GM21367 (cell line): ENCODE measurements around the gene COL24A1.
A peak's percentile ranks its signal among the peaks of the same experiment; 100 is the strongest.
"Not testable (repeated sequence)": the region's sequence is repeated elsewhere in the genome, so short reads cannot be mapped to it uniquely, and the experiment has no call there.

ENCODE experiments used
- ATAC-seq: cut with Tn5 transposase; IDR thresholded peaks from one replicate; pipeline ENCODE4 v1.9.1; 2021; ENCODE audit not compliant: unreplicated experiment

COL24A1 gene

DNA sequence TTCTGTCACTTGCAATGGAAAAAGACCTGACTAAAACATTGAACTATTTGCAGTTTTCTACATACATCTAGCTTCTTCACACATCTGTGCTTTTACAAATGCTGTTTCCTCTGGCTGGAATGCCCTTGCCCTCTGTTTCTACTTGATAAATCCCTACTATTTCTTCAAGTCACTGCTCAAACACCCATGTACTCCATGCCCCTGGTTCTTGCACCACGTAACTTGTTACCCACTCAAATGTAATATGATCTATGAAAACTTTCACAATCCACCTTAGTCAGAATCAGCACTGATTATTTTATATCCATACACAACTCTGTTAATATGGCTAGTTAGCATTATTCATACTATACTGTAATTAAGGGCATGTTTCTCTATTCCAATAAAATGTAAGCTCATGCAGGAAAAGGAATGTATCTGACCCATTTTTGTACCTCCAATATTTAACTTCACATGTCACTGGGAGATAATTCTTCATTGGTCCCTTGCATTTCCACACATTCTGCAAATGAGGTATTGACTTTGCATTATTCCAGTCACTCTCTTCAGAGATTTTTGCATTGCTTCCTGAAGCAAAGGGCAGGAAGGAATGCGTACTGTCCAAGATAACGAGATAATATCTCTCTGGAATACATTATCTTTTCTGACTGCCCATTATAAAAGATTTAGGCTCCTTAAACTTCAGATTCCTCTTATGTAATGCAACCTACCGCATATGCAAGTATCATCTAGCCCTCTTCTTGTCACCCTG is 158.3 kb downstream of the COL24A1 start:
- no peak for ATAC-seq

DNA sequence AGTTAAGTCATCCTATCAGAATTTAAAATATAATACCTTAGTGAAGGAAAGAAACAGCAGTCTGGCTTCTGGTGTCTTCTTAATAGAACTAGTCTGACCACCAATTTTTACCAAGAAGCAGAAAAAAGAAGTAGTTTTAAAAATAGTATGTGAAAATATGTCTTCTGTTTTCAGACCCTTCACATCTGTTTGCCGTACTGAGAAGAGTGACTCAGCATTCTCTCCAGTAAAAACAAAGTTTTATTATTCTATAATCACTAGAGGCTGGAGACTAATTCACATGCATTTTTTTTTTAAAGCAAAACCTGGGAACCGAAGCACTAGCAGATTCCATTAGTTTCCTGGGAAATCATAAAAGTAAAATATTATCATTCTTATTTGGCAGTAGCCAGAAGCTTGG is 163.8 kb downstream of the COL24A1 start:
- ATAC-seq, result peak; percentile 34

DNA sequence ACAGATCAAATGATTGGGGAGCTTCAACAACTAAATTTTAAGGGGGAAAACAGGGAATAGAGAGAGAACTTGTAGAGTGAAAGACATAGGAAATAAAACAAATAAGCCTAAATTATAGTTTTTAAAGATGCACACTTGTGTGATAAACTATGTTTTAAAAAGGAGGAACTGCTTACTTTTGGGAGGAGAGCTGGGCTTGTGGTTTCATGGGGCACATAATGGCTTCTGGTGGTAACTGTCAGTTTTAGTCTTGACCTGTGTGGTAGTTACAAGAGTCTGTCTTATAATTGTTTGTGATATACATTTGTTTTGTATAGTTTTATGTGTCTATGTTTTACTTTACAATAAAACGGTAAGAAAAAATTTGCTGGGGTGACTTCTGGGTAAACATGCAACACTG is 165.3 kb downstream of the COL24A1 start:
- ATAC-seq, result peak; percentile 48

DNA sequence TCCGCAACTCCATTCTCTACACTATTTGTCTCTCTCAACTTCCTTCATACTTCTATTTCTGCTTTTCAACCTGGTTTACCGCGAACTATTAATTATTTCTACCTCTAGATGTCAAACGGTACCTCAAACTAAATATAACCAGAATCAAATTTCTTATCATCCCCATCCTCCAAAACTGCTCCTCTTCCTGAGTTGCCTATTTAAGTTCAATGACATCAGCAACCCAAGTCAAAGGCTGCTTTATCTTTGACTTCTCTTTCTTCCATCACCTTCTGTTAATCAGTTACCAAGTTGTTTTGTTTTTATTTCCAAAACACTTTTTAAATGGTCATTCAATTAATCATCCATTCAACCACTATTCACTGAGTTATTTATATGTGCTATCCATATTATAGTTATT is 171.9 kb downstream of the COL24A1 start:
- ATAC-seq, result no peak

DNA sequence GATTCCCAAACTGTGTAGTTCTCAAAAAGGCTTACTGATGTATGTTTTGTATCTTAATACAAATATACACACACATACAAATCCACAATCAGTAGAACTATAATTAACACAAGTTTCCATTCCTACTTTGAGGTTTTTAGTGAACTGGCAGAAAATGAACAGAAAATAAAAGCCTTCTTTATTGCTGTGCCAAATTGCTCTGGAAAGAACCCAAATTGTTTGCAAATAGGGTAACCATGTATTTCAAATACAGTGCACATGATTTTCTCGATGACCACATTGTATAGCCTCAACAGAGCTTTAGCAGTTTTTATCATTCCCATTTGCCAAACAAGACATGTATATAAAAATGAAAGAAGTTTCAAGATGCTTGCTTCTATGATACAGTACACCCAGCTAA is 173.3 kb downstream of the COL24A1 start:
- no peak for ATAC-seq

DNA sequence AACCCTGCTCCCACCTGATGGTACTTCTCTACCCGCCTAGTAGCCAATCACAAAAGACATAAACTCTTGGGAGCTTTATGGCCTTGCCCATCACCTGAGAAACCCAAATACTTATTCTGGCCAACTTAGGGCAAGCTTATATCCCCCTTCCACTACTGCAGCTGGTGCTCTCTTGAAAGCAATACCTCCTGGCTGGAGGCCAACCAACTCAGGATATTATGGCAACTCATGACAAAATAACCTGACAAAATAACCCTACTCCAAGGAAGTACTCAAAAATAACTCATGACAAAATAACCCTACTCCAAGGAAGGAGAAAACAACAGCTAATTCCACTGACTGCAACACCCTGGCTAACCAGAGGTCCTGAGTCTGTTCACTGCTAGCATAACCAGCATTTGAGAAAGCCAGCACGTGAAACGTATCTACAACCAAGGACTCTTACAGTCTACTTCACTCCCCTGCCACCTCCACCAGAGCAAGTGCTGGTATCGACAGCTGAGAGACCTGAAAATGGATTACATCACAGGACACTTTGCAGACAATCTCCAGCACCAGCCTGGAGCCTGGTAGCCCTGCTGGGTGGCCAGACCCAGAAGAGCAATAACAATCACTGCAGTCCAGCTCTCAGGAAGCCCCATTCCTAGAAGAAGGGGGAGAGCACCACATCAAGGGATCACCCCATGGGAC is 179.9 kb downstream of the COL24A1 start:
- no peak for ATAC-seq

DNA sequence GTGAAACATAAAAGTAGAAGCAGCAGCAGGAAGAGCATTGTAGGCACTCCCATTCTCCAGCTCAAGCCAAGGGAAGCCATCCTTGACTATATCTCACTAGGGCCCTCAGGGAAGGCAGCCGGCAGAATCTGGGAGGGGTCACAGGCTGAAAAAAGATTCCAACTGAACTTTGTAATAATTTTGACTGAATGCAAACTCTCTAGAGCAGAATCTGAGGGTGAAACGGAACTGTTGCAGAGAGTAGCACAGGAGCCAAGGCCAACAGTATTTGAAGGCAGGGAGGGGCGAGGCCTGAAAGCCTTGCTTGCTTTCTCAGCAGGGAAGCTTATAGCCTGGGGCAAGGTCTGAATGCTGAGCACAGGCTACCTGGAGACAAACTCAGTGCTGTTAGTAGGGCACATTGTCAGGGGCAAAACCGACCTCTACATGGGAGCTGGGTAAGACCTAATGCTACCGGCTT is 180.6 kb downstream of the COL24A1 start:
- no peak for ATAC-seq

DNA sequence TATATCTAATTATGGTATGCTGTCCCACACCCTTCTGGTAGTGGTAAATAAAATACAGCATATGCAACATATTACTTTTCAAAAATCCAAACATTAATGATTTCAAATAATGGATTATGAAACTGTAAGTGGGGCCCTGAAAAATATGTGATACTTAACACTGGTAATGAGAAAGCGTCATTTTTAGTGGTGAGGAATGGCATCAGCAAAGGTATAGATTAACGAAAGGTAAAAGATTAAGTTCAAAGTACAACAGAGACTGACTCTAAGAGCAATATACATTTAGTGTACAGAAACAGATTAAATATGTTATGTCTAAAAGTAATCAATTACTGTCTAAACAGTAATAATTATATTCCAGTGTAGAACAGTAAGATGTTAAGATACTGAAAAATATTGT is 194.1 kb downstream of the COL24A1 start:
- ATAC-seq, result no peak

DNA sequence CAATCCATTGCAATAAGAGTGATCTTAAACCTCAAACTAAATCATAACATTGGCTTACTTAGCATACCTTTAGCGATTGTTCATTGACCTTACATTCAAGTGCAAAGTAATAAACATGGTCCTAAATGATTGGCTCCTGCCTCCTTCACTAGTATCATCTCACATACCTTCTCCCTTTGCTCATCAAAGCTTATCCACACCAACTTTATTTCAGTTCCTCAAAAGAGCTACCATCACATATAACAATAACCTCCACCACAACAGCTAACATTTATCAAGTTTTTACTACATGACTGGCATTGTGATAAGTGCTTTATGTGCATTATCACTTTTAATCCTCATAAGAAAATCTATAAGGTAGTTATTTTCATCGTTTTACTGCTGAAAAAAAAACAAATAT is 198.8 kb downstream of the COL24A1 start:
- ATAC-seq, result no peak

DNA sequence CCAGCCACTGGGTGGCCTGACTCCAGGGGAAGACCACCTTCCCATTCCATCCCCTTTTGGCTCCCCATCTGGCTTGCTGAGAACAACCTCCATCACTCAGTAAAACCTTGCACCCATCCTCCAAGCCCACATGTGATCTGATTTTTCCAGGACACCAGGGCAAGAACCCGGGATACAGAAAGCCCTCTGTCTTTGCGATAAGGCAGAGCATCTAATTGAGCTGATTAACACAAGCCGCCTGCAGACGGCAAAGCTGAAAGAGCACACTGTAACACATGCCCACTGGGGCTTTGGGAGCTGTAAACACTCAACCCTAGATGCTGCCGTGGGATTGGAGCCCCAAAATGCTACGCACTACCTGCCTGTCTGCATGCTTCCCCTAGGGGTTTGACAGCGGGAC is 201.4 kb downstream of the COL24A1 start:
- not testable (repeated sequence) for ATAC-seq

DNA sequence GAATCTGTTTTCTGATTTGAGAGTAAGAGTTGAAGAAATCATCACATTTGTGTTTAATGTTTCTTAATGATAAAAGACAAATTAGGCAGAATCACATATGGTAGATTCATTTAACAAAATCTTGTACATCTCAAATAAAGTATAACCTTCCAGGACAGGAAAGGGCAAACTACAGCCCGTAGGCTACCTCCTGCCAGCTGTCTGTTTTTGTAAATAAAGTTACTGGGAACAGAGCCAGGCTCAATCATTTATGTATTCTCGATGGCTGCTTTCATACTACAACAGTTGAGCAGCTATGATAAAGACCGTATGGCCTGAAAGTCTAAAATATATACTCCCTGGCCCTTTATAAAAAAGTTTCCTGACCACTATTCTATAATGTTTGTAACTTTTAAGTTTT is 204.1 kb downstream of the COL24A1 start:
- ATAC-seq, result no peak

DNA sequence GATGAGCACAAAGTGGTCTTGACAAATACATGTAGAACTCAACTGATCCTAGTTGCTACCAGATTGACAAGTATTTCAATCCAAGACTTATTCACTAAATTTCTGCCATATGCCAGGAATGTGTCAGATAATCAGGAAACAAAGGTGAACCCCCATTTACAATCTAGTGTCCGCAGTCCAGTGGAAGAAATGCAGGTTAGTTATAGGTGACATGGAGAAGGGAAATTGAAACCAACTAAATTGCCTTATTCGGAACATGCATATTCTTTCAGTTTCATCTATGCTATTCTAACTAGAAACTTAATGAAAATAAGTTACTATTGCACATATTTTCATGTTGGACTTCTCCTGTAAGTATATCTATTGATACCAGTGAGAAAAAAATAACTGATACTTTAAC is 209.4 kb downstream of the COL24A1 start:
- ATAC-seq, result no peak

DNA sequence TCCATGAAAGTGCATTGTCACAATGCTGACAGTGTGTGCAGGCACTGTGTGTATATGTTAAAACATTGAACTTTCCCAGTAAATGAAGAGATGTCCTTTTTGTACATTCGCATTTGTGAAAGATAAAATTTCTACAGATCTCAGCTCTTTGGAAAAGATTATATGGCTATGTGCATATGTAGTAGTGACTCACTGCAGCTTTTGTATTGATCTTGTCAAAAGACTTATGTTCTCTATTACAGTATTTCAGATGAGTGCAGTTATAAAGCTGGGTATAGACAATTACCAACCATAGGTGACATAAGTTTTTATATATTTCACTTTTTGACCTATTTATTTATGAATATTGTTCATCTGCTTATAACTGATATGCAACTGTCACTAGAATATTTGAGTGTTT is 212.6 kb downstream of the COL24A1 start:
- no peak for ATAC-seq

DNA sequence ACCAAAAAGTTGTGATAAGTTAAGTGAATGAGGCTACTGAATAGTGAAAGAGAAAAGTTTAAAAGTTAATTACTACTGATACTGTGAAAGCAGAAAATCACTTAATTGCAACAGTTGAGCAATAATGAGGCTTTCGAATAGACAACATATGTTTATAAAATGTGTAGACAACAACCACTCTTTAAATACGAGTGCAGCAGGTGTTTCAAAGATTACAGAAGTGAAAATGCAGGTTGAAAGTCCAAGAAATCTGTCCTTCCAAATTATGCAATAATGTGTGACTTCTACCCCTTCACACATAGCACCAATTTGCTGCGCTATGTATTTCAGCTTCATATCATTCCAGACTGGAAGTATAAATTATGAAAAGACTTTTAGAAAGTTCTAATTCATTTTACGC is 213.0 kb downstream of the COL24A1 start:
- no peak for ATAC-seq

DNA sequence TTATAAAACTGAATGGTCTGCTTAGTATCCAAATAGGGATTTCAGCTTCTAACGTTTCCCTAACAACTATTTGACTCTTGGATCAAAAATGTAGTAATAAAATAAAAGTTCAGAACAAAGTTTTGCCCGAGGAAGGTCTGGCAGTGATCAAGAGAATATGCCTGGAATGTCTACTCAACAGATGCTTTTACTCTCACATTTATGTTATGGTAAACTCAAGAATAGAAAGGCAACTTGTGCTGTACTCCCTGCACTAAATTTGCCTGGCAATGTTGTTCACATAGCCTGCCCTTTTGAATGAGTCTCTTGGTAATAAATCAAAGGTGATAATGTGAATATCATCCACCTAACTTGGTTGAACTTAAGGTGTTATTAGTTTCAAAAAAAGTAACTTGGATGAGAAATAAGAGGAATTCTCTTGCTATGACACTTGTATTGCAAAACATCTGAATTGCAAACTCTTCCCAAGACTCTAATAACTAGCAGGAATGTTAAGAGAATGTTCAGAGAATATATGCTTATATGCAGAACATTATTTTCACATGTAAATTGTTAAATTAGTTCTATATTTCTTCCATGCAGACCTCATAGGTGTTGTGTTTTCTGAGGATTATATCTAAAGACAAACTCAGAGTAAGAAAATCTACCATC is 215.8 kb downstream of the COL24A1 start:
- no peak for ATAC-seq

DNA sequence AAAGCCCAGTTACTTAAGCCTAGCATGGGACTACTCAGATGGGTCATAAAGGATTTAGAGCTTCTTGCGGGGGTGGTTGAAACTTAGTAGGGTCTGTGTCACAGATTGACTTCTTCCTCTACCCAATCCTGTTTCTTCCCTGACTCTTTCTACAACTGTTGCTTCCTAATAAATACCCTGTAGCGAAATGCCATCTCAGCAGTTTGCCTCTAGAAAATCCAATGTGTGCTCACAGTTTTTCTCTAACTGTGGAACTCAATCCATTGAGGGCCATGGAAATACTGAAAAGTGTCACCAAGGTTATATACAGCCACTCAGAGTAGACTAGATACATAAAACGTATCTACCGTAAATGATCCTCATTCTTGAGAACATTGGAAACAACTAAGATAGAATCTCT is 217.7 kb downstream of the COL24A1 start:
- no peak for ATAC-seq

DNA sequence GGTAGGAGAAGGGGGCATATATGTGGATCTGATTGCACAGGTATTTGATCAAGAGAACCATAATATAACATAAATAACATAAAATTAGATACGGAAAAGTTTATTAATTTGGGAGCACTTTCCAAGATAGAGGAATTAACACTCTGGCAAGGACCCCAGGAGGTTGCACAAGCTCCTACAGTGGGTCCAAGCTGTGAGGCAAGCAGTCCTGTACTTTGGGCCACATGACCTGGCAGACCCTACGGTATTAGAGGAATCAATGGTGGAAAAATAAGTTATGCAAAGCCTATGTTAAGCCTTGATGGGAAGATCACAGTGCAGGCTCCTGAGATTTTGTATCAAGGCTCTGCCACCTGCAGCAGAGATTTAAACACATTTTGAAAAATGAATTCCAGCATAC is 220.1 kb downstream of the COL24A1 start:
- ATAC-seq, result no peak

DNA sequence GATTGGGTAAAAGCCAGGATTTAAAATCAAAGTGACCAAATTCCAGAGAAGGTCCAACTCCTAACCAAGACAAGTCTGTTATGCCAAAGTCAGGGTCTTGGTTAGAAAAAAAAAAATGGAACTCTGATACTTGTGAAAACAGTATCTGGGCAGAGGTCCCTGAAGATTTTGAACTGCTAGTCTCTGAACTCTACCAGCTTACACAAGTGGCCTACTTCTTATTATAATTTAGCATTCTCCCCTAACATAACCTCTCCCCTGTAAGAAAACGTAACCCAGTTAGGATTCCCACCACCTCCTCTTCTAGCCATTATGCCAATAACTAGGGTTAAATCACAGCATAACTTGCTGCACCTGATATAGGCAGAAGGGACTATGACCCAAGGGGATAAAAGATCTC is 220.5 kb downstream of the COL24A1 start:
- ATAC-seq, result no peak

DNA sequence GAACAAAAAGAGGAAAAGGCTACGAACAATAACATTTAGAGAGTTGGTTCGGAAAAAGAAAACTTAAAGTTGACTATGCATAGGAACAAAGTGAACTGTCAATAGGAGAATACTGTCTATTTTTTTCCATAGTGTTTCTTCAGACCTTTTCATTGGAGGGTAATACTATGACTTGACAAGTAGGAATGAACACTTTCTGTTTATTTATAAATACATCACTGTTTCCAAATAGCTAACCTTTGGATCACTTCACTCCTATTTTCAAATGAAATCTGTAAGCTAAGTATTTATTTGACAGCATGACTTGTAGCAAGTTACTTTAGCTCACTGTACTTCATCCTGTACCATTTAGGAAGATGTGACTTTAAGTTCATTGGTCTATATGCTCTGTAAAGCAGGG is 221.3 kb downstream of the COL24A1 start:
- no peak for ATAC-seq

DNA sequence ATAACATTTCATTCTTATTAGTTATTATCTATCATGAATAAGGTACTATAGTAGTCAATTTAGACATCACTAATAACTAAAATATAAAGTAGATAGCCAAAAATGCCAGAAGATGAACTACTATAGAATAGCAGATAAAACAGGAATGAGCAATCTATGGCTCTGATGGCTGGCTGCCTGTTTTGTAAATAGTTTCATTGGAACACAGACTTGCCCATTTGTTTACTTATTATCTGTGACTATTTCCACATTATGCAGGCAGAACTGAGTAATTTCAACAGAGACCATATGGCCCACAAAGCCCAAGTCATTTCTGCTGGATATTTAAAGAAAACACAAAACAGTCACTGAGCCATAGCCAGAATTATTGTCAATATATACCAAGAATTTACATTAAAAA is 222.1 kb downstream of the COL24A1 start:
- ATAC-seq, result no peak

DNA sequence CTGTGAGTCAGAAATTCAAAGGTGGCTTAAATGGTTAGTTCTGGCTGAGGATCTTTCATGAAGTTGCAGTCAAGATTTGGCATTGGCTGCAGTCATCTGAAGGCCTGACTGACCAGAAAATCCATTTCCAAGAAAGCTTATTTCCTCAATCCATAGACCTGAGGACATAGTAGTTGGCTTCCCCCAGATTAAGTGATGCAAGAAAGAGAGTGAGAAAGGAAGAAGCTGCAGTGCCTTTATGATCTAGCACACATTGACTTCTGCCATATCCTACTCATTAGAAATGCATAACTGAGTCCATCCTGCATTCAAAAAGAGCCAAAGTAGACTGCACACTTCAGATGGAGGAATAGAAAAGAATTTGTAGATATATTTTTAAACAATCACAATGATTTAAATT is 222.6 kb downstream of the COL24A1 start:
- no peak for ATAC-seq

DNA sequence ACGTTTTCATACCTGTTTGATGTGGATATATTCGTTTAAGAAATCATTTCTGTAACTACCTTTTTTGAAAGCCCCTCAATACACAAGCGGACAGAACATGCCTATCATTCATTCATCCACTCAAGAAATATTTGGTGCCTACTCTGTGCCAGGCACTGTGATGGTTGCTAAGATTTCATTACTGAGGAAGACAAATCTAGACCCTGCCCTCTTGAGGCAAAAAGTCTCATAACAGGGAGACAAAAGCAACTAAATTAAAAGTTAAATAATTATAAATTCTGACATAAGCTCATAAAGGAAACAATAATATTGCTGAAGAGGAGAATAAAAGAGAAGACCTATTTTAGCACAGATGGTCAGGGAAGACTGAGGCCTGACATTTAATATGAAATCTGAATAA is 244.8 kb downstream of the COL24A1 start:
- no peak for ATAC-seq
